ENCODE measurements around the gene NHERF2. TPM values are rescaled to one million over a fixed set of nuclear protein-coding genes. Genes with fewer than 3 reads are reported as not detected.

Gene NHERF2
- total and polyA plus RNA-seq, 12 donors, result 94.3 to 640 (median 183) TPM

GRCh38 chr16:2027024-2028010, 615 bp downstream of the NHERF2 start:
- intact Hi-C loops (cut with DNase I), result loop anchor here in 1 of 10 donors (10.0 kb wide), 2 partner anchors 57 to 227 kb away; partner anchors contain the start of gene ECI1
- Histone ChIP-seq H3K9me3 (no peaks in the 10 kb centered on the region), H3K27ac (peak overlapping the region; percentile 72 to 98 (median 94)), H3K36me3 (peaks cover 0 to 31% (median 5%) of the 10 kb centered on the region in 9 donors), H3K4me3 (peak overlapping the region; percentile 29 to 94 (median 84)), H3K27me3 (peaks cover 0 to 33% (median 0%) of the 10 kb centered on the region in 7 donors), H3K4me1 (peaks cover 18 to 91% (median 68%) of the 10 kb centered on the region in 9 donors)
- no peak for ATAC-seq
- TF ChIP-seq CTCF (IDR thresholded peaks at IDR 0.05), result no peak
- peak; percentile 36 to 49 for DNase-seq
- WGBS, 2 donors, result 6 to 9% methylated on average over 73 to 76 of the region's 76 CpGs

GRCh38 chr16:2028146-2028545, 1.4 kb downstream of the NHERF2 start:
- peak overlapping the region; percentile 36 to 98 (median 94) for H3K27ac ChIP-seq
- no peak for TF ChIP-seq CTCF (IDR thresholded peaks at IDR 0.05)
- no peak for DNase-seq
- peaks cover 0 to 33% (median 5%) of the 10 kb centered on the region in 9 donors for H3K36me3 ChIP-seq
- no peaks in the 10 kb centered on the region for H3K9me3 ChIP-seq
- H3K4me3 ChIP-seq, result peak overlapping the region; percentile 29 to 94 (median 84)
- peaks cover 12 to 92% (median 68%) of the 10 kb centered on the region in 9 donors for H3K4me1 ChIP-seq
- intact Hi-C loops (cut with DNase I), result loop anchor here in 1 of 10 donors (10.0 kb wide), 2 partner anchors 57 to 227 kb away; partner anchors contain the start of gene ECI1
- peaks cover 0 to 30% (median 0%) of the 10 kb centered on the region in 7 donors for H3K27me3 ChIP-seq
- WGBS, 2 donors, result 60 to 66% methylated on average over 3 of the region's 3 CpGs
- no peak for ATAC-seq

GRCh38 chr16:2028620-2029220, 2.0 kb downstream of the NHERF2 start:
- peaks cover 0 to 37% (median 5%) of the 10 kb centered on the region in 9 donors for H3K36me3 ChIP-seq
- peaks cover 14 to 92% (median 69%) of the 10 kb centered on the region in 9 donors for H3K4me1 ChIP-seq
- H3K27me3 ChIP-seq, result peaks cover 0 to 30% (median 0%) of the 10 kb centered on the region in 7 donors
- DNase-seq (no peak), ATAC-seq (no peak)
- 64 to 73% methylated on average over 18 of the region's 18 CpGs for WGBS, 2 donors
- peak overlapping the region in 9 of 10 donors; percentile 68 to 94 (median 85) for H3K4me3 ChIP-seq
- intact Hi-C loops (cut with DNase I), result loop anchor here in 1 of 10 donors (10.0 kb wide), 2 partner anchors 56 to 226 kb away; partner anchors contain the start of gene ECI1
- H3K27ac ChIP-seq, result peak overlapping the region in 9 of 10 donors; percentile 39 to 98 (median 94)
- TF ChIP-seq CTCF (IDR thresholded peaks at IDR 0.05), result no peak
- H3K9me3 ChIP-seq, result no peaks in the 10 kb centered on the region

GRCh38 chr16:2029350-2029749, 2.6 kb downstream of the NHERF2 start:
- peak overlapping the region in 8 of 10 donors; percentile 90 to 98 (median 95) for H3K27ac ChIP-seq
- intact Hi-C loops (cut with DNase I), result loop anchor here in 1 of 10 donors (10.0 kb wide), 2 partner anchors 55 to 225 kb away; partner anchors contain the start of gene ECI1
- peak overlapping the region; percentile 20 to 94 (median 84) for H3K4me3 ChIP-seq
- H3K27me3 ChIP-seq, result peaks cover 0 to 30% (median 0%) of the 10 kb centered on the region in 7 donors
- peaks cover 0 to 37% (median 5%) of the 10 kb centered on the region in 9 donors for H3K36me3 ChIP-seq
- peak; percentile 13 to 30 for DNase-seq
- no peak for ATAC-seq
- H3K4me1 ChIP-seq, result peaks cover 17 to 90% (median 67%) of the 10 kb centered on the region in 9 donors
- WGBS, 2 donors, result 62 to 67% methylated on average over 20 to 22 of the region's 22 CpGs
- H3K9me3 ChIP-seq, result no peaks in the 10 kb centered on the region
- no peak for TF ChIP-seq CTCF (IDR thresholded peaks at IDR 0.05)
